UCSD-AML1 (cell line): Measurements from ENCODE around the gene MACROH2A1.

Experiments used
- DNase-seq: peaks from one replicate; lab custom pipeline; 2025; ENCODE audit not compliant: unreplicated experiment; lab: John Stamatoyannopoulos, UW

Gene MACROH2A1

GRCh38 chr5:135436951-135437418 lies 38.0 kb upstream of the MACROH2A1 start:
- no peak for DNase-seq

GRCh38 chr5:135435467-135436330 lies 36.7 kb upstream of the MACROH2A1 start:
- no peak for DNase-seq

GRCh38 chr5:135434591-135435466 lies 35.8 kb upstream of the MACROH2A1 start:
- no peak for DNase-seq

- DNase-seq = no peak
Measured at GRCh38 chr5:135433681-135434426, 34.8 kb upstream of the MACROH2A1 start.

- DNase-seq = no peak
Measured at GRCh38 chr5:135432113-135432512, 33.1 kb upstream of the MACROH2A1 start.

- DNase-seq = no peak
Measured at GRCh38 chr5:135430135-135430437, 31.1 kb upstream of the MACROH2A1 start.

- DNase-seq = no peak
Measured at GRCh38 chr5:135429301-135430134, 30.5 kb upstream of the MACROH2A1 start.

- DNase-seq = no peak
Measured at GRCh38 chr5:135428586-135428985, 29.6 kb upstream of the MACROH2A1 start.

- DNase-seq = no peak
Measured at GRCh38 chr5:135426102-135427082, 27.4 kb upstream of the MACROH2A1 start.

- DNase-seq = no peak
Measured at GRCh38 chr5:135425641-135426040, 26.6 kb upstream of the MACROH2A1 start.

- no peak for DNase-seq
Measured at GRCh38 chr5:135423846-135424168, 24.8 kb upstream of the MACROH2A1 start.

GRCh38 chr5:135423146-135423845 lies 24.3 kb upstream of the MACROH2A1 start:
- DNase-seq = no peak

GRCh38 chr5:135422419-135422818 lies 23.4 kb upstream of the MACROH2A1 start:
- DNase-seq = no peak

- DNase-seq = no peak
Measured at GRCh38 chr5:135417083-135417482, 18.1 kb upstream of the MACROH2A1 start.

GRCh38 chr5:135405082-135405481 lies 6.1 kb upstream of the MACROH2A1 start:
- DNase-seq = no peak

- DNase-seq = no peak
Measured at GRCh38 chr5:135402031-135402430, 3.0 kb upstream of the MACROH2A1 start.

GRCh38 chr5:135400866-135401265 lies 1.8 kb upstream of the MACROH2A1 start:
- no peak for DNase-seq

GRCh38 chr5:135399794-135400542 lies 937 bp upstream of the MACROH2A1 start:
- no peak for DNase-seq
